ENCODE results near the gene TIMP2. TPM values are rescaled to one million over a fixed set of nuclear protein-coding genes. Genes with fewer than 3 reads are reported as not detected.

Gene TIMP2
- total RNA-seq, 2 experiments from 2014 or later = 0.54 TPM; not detected in 1

- H4K20me1 ChIP-seq (ENCODE audit: insufficient read depth, low read length) = no peaks in the 10 kb centered on the region; the same call in none of the 2 replicates
- peaks cover 99% of the 10 kb centered on the region for H3K36me3 ChIP-seq (ENCODE audit: insufficient read depth, low read length)
- no peaks in the 10 kb centered on the region for H3K9me3 ChIP-seq (ENCODE audit: low read length)
- DNase-seq (ENCODE audit: low spot score) = no peak
- no peak overlapping the region for H2AFZ ChIP-seq (ENCODE audit: low read length)
- POLR2A ChIA-PET = no interaction called here
- no peaks in the 10 kb centered on the region for H3K9me2 ChIP-seq (ENCODE audit: insufficient read depth, low read length)
- BruUV-seq (replicated peaks) = no TSS peak
- H3K79me2 ChIP-seq (ENCODE audit: insufficient read depth, low read depth, low read length) = no peaks in the 10 kb centered on the region
- H3K27ac ChIP-seq (ENCODE audit: low read depth, low read length, poor library complexity, severe bottlenecking) = no peak overlapping the region
- intact Hi-C loops (cut with micrococcal nuclease; ENCODE audit: unreplicated experiment) = no loop called here
- no peak overlapping the region for H3K4me2 ChIP-seq (ENCODE audit: low read length)
- no peaks in the 10 kb centered on the region for H3K4me1 ChIP-seq (ENCODE audit: insufficient read depth, low read length, poor library complexity, severe bottlenecking)
- CTCF ChIA-PET (ENCODE audit: unreplicated experiment) = no interaction called here
- H3K4me3 ChIP-seq (ENCODE audit: low read depth, low read length, poor library complexity, severe bottlenecking) = no peak overlapping the region
- TF ChIP-seq CTCF (conservative IDR thresholded peaks at IDR 0.05; ENCODE audit: low read length) (no peak), EZH2phosphoT487 (IDR thresholded peaks at IDR 0.05; ENCODE audit: borderline replicate concordance, low read depth, low read length) (no peak)
These were observed 118.7 kb downstream of the TIMP2 start for GRCh38 chr17:78806451-78806850.

- H3K79me2 ChIP-seq (ENCODE audit: insufficient read depth, low read depth, low read length) = no peaks in the 10 kb centered on the region
- no peaks in the 10 kb centered on the region for H3K9me2 ChIP-seq (ENCODE audit: insufficient read depth, low read length)
- no peak overlapping the region for H3K27ac ChIP-seq (ENCODE audit: low read depth, low read length, poor library complexity, severe bottlenecking)
- peaks cover 96% of the 10 kb centered on the region for H3K36me3 ChIP-seq (ENCODE audit: insufficient read depth, low read length)
- ChIA-PET CTCF (ENCODE audit: unreplicated experiment) (no interaction called here), POLR2A (interaction anchor here (1.1 kb wide), 1 partner anchor 15 kb away, joined by 3 read pairs; no protein-coding TSS in a partner anchor)
- no peak for DNase-seq (ENCODE audit: low spot score)
- H4K20me1 ChIP-seq (ENCODE audit: insufficient read depth, low read length) = no peaks in the 10 kb centered on the region; the same call in none of the 2 replicates
- no peak overlapping the region for H3K4me2 ChIP-seq (ENCODE audit: low read length)
- no peak overlapping the region for H2AFZ ChIP-seq (ENCODE audit: low read length)
- intact Hi-C loops (cut with micrococcal nuclease; ENCODE audit: unreplicated experiment) = no loop called here
- H3K9me3 ChIP-seq (ENCODE audit: low read length) = no peaks in the 10 kb centered on the region
- no peaks in the 10 kb centered on the region for H3K4me1 ChIP-seq (ENCODE audit: insufficient read depth, low read length, poor library complexity, severe bottlenecking)
- H3K4me3 ChIP-seq (ENCODE audit: low read depth, low read length, poor library complexity, severe bottlenecking) = no peak overlapping the region
- TF ChIP-seq EZH2phosphoT487 (IDR thresholded peaks at IDR 0.05; ENCODE audit: borderline replicate concordance, low read depth, low read length) = no peak
- TF ChIP-seq CTCF (conservative IDR thresholded peaks at IDR 0.05; ENCODE audit: low read length) = no peak
- no TSS peak for BruUV-seq (replicated peaks)
These were observed 119.9 kb downstream of the TIMP2 start for GRCh38 chr17:78805301-78805700.

- DNase-seq (ENCODE audit: low spot score) = no peak
- Histone ChIP-seq H3K27ac (ENCODE audit: low read depth, low read length, poor library complexity, severe bottlenecking) (no peak overlapping the region), H3K9me3 (ENCODE audit: low read length) (no peaks in the 10 kb centered on the region), H4K20me1 (ENCODE audit: insufficient read depth, low read length) (no peaks in the 10 kb centered on the region; the same call in none of the 2 replicates), H3K79me2 (ENCODE audit: insufficient read depth, low read depth, low read length) (no peaks in the 10 kb centered on the region), H3K4me2 (ENCODE audit: low read length) (no peak overlapping the region), H3K36me3 (ENCODE audit: insufficient read depth, low read length) (peaks cover 96% of the 10 kb centered on the region), H3K9me2 (ENCODE audit: insufficient read depth, low read length) (no peaks in the 10 kb centered on the region), H2AFZ (ENCODE audit: low read length) (no peak overlapping the region), H3K4me1 (ENCODE audit: insufficient read depth, low read length, poor library complexity, severe bottlenecking) (no peaks in the 10 kb centered on the region), H3K4me3 (ENCODE audit: low read depth, low read length, poor library complexity, severe bottlenecking) (no peak overlapping the region)
- no TSS peak for BruUV-seq (replicated peaks)
- ChIA-PET CTCF (ENCODE audit: unreplicated experiment) (no interaction called here), POLR2A (interaction anchor here (0.7 to 1.1 kb wide), 2 partner anchors 15 to 324 kb away, joined by 3 to 4 read pairs; no protein-coding TSS in a partner anchor)
- no peak for TF ChIP-seq CTCF (conservative IDR thresholded peaks at IDR 0.05; ENCODE audit: low read length)
- TF ChIP-seq EZH2phosphoT487 (IDR thresholded peaks at IDR 0.05; ENCODE audit: borderline replicate concordance, low read depth, low read length) = no peak
- intact Hi-C loops (cut with micrococcal nuclease; ENCODE audit: unreplicated experiment) = no loop called here
These were observed 120.4 kb downstream of the TIMP2 start for GRCh38 chr17:78804777-78805176.

Measured in OCI-LY7 (cell line).